PC-9 (cell line): Measurements from ENCODE around the gene SPINK4. TPM values are rescaled to one million over a fixed set of nuclear protein-coding genes. Genes with fewer than 3 reads are reported as not detected.

Experiments
- BruUV-seq: library from RNA; stranded (reverse); fragments of 400-500 nt; replicated peaks from 2 replicates; lab custom pipeline; 2021; lab: Mats Ljungman, UMichigan
- CTCF ChIA-PET: fragments of 300-600 bp; sonication (Branson Sonifier 250); formaldehyde crosslinking; loops from one replicate; lab custom pipeline; 2022; ENCODE audit warnings: antibody characterized with exemption; lab: Charles Lee
- POLR2A ChIA-PET: fragments of 300-600 bp; sonication (Branson Sonifier 250); formaldehyde crosslinking; loops from one replicate; lab custom pipeline; 2022; ENCODE audit warnings: antibody characterized with exemption; ENCODE audit not compliant: unreplicated experiment; lab: Charles Lee
- DNase-seq, 2 experiments: peaks; one replicate each; pipeline versions ENCODE4 v3.0.0 to v3.0.0-alpha.2; 2015 to 2022; ENCODE audit warnings: mixed read lengths in 1 of 2
- H2AFZ ChIP-seq: fragments of 200-600 bp; sonication (generic); 2 replicates; pipeline ENCODE4 v1.8.1; 2017; ENCODE audit warnings: antibody characterized with exemption
- H3F3A ChIP-seq: fragments of 200-600 bp; sonication (generic); 2 replicates; pipeline ENCODE4 v1.8.1; 2017; ENCODE audit warnings: antibody characterized with exemption, mild to moderate bottlenecking, low read depth; ENCODE audit not compliant: insufficient read depth
- H3K27ac ChIP-seq: fragments of 200-600 bp; sonication (generic); 2 replicates; pipeline ENCODE4 v1.6.1; 2016; ENCODE audit warnings: mixed run types
- H3K27me3 ChIP-seq: fragments of 200-600 bp; sonication (generic); 2 replicates; pipeline ENCODE4 v1.6.1; 2016; ENCODE audit warnings: low read depth, mixed run types; ENCODE audit not compliant: insufficient read depth
- H3K36me3 ChIP-seq: fragments of 200-600 bp; sonication (generic); 2 replicates; pipeline ENCODE4 v1.6.1; 2016; ENCODE audit warnings: low read depth, mixed run types
- H3K4me1 ChIP-seq: fragments of 200-600 bp; sonication (generic); replicated peaks from 2 replicates; pipeline ENCODE4 v1.6.1; 2016; ENCODE audit warnings: mixed run types; ENCODE audit not compliant: insufficient read depth
- H3K4me2 ChIP-seq: fragments of 200-600 bp; sonication (generic); 2 replicates; pipeline ENCODE4 v1.6.1; 2017; ENCODE audit warnings: mixed run types
- H3K4me3 ChIP-seq: fragments of 200-600 bp; sonication (generic); 2 replicates; pipeline ENCODE4 v1.6.1; 2016; ENCODE audit warnings: mixed run types
- H3K79me2 ChIP-seq: fragments of 200-600 bp; sonication (generic); 2 replicates; pipeline ENCODE4 v1.6.1; 2017; ENCODE audit warnings: low read depth, mixed run types
- H3K9me2 ChIP-seq: fragments of 200-600 bp; sonication (generic); 2 replicates; pipeline ENCODE4 v1.8.1; 2017; ENCODE audit warnings: mild to moderate bottlenecking; ENCODE audit not compliant: insufficient read depth
- H3K9me3 ChIP-seq: fragments of 200-600 bp; sonication (generic); 2 replicates; pipeline ENCODE4 v1.8.1; 2016; ENCODE audit warnings: low read depth; ENCODE audit not compliant: insufficient read depth
- H4K20me1 ChIP-seq: fragments of 200-600 bp; sonication (generic); 2 replicates; pipeline ENCODE4 v1.8.1; 2017; ENCODE audit not compliant: insufficient read depth
- CTCF ChIP-seq: fragments of 200-600 bp; sonication (generic); conservative IDR thresholded peaks from 2 replicates; pipeline ENCODE4 v1.6.1; 2017; ENCODE audit warnings: mixed run types, antibody characterized with exemption, mild to moderate bottlenecking, moderate library complexity
- EZH2 ChIP-seq: fragments of 200-600 bp; sonication (generic); IDR thresholded peaks from 2 replicates; pipeline ENCODE4 v1.8.0; 2017; ENCODE audit warnings: antibody characterized with exemption, low read depth
- intact Hi-C: fragments of 100-400 bp; cut with micrococcal nuclease; formaldehyde crosslinking; loops from one replicate; pipeline ENCODE4 v1.10.0; 2022; ENCODE audit not compliant: unreplicated experiment
- total RNA-seq: library from RNA; stranded (reverse); gene quantifications from 2 replicates; pipeline ENCODE4 v1.2.3, GENCODE V29; 2021

Gene SPINK4
- total RNA-seq, 1 experiment from 2014 or later = not detected

DNA sequence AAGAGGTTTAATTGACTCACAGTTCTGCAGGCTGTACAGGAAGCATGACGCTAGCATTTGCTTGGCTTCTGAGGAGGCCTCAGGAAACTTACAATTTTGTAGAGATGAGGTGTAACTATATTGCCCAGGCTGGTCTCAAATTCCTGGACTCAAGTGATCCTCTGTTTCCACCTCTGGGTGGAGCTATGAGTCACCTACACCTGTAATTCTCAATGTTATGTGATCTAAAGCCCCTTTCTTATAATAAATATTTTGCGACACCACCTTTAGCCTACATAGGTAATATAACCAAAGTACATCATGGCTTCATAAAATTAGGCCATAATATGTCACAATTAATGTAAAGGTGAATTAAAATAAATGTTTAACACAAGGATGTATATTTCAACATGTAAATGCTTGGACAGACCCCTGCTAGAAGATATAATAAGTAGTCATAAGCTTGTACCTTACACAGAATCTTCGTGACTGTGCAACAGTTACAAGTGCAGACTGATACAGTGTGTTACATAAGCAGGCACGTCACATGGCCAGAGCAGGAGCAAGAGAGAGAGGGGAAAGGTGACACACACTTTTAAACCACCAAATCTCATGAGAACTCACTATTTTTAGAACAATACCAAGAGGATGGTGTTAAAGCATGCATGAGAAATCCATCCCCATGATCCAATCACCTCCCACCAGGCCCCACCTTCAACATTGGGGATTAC lies 29.8 kb upstream of the SPINK4 start:
- Histone ChIP-seq H2AFZ (no peak overlapping the region), H3F3A (peaks cover 18% of the 10 kb centered on the region), H3K27ac (no peak overlapping the region), H3K4me3 (no peak overlapping the region), H3K27me3 (no peaks in the 10 kb centered on the region), H3K36me3 (no peaks in the 10 kb centered on the region), H3K79me2 (no peaks in the 10 kb centered on the region), H4K20me1 (no peaks in the 10 kb centered on the region), H3K4me2 (peak overlapping the region; percentile 31; the same call in 1 of the 2 replicates), H3K4me1 (peaks cover 38% of the 10 kb centered on the region), H3K9me2 (no peaks in the 10 kb centered on the region), H3K9me3 (no peaks in the 10 kb centered on the region)
- ChIA-PET CTCF (no interaction called here), POLR2A (no interaction called here)
- intact Hi-C loops = no loop called here
- TF ChIP-seq CTCF = no peak
- no peak for TF ChIP-seq EZH2
- no peak for DNase-seq
- no TSS peak for BruUV-seq

GRCh38 chr9:33211695-33212393 lies 28.1 kb upstream of the SPINK4 start:
- no peaks in the 10 kb centered on the region for H3K79me2 ChIP-seq
- BruUV-seq = no TSS peak
- peak; percentile 60 to 90 for DNase-seq
- no peaks in the 10 kb centered on the region for H3K9me3 ChIP-seq
- TF ChIP-seq CTCF = no peak
- TF ChIP-seq EZH2 = no peak
- peak overlapping the region; percentile 72 for H3K27ac ChIP-seq
- no peaks in the 10 kb centered on the region for H4K20me1 ChIP-seq
- intact Hi-C loops = no loop called here
- H3K27me3 ChIP-seq = no peaks in the 10 kb centered on the region
- ChIA-PET POLR2A (interaction anchor here (0.5 to 1.0 kb wide), 2 partner anchors 24 to 145 kb away, joined by 3 read pairs; no protein-coding TSS in a partner anchor), CTCF (interaction anchor here (0.8 kb wide), 1 partner anchor 27 kb away, joined by 3 read pairs; no protein-coding TSS in a partner anchor)
- no peaks in the 10 kb centered on the region for H3K9me2 ChIP-seq
- H3K4me1 ChIP-seq = peaks cover 38% of the 10 kb centered on the region
- no peaks in the 10 kb centered on the region for H3K36me3 ChIP-seq
- H3K4me2 ChIP-seq = peak overlapping the region; percentile 45
- H3F3A ChIP-seq = peaks cover 18% of the 10 kb centered on the region
- H3K4me3 ChIP-seq = no peak overlapping the region
- H2AFZ ChIP-seq = no peak overlapping the region

- no TSS peak for BruUV-seq
- H3F3A ChIP-seq = no peaks in the 10 kb centered on the region
- intact Hi-C loops = loop anchor here (10.0 kb wide), 1 partner anchor 216 kb away; the partner anchor contains the start of gene APTX
- peaks cover 5% of the 10 kb centered on the region for H3K4me1 ChIP-seq
- no peak for DNase-seq
- no peak for TF ChIP-seq CTCF
- no peak for TF ChIP-seq EZH2
- no peak overlapping the region for H3K27ac ChIP-seq
- no peak overlapping the region for H2AFZ ChIP-seq
- no peaks in the 10 kb centered on the region for H4K20me1 ChIP-seq
- H3K4me3 ChIP-seq = no peak overlapping the region
- no peaks in the 10 kb centered on the region for H3K36me3 ChIP-seq
- no peak overlapping the region for H3K4me2 ChIP-seq
- no peaks in the 10 kb centered on the region for H3K27me3 ChIP-seq
- CTCF ChIA-PET = no interaction called here
- H3K9me2 ChIP-seq = no peaks in the 10 kb centered on the region
- no peaks in the 10 kb centered on the region for H3K79me2 ChIP-seq
- no peaks in the 10 kb centered on the region for H3K9me3 ChIP-seq
- POLR2A ChIA-PET = no interaction called here
Observed at GRCh38 chr9:33220681-33221567, 19.0 kb upstream of the SPINK4 start.
